ENCODE results near the gene DIS3L2. TPM values are rescaled to one million over a fixed set of nuclear protein-coding genes. Genes with fewer than 3 reads are reported as not detected.
"Not testable (repeated sequence)": the region's sequence is repeated elsewhere in the genome, so short reads cannot be mapped to it uniquely, and the experiment has no call there.

The DIS3L2 gene
- total RNA-seq, 4 donors from 2014 or later = 13.3 to 31.0 (median 23.6) TPM

DNA sequence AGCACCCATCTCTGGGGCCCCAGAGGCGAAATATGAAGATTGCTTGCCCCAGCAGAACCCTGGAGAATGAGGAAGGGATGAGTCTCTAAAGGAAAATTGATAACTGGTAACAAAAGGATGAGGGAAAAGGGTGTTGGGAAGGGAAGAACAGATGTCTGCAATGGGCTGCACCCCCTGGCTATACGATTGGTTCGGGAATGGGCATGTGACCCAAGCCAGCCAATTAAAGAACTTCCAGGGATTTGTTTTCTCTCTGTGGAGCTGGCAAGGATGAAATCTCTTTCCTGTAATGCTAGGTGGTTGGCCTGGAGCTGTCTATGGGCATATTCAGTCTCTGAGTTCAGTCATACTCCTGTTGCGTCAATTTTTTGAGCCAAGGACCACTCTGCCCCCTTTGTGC, 22.5 kb upstream of the DIS3L2 start:
- Histone ChIP-seq H3K27ac (no peak overlapping the region), H3K9me3 (no peaks in the 10 kb centered on the region), H3K27me3 (peaks cover 7% of the 10 kb centered on the region), H3K4me3 (no peak overlapping the region), H3K4me1 (no peaks in the 10 kb centered on the region), H3K36me3 (no peaks in the 10 kb centered on the region)
- no peak for ATAC-seq
- TF ChIP-seq POLR2A (IDR thresholded peaks at IDR 0.05) = no peak
- 93 to 100% methylated on average over 2 to 3 of the region's 4 CpGs for WGBS, 2 donors (ENCODE audit: low coverage in 1 of 2)

GRCh38 chr2:231940795-231941194, 20.7 kb upstream of the DIS3L2 start:
- H3K4me3 ChIP-seq = no peak overlapping the region
- H3K36me3 ChIP-seq = no peaks in the 10 kb centered on the region
- TF ChIP-seq POLR2A (IDR thresholded peaks at IDR 0.05) = no peak
- no peak for TF ChIP-seq EP300 (IDR thresholded peaks at IDR 0.05)
- TF ChIP-seq, protein P1, sequence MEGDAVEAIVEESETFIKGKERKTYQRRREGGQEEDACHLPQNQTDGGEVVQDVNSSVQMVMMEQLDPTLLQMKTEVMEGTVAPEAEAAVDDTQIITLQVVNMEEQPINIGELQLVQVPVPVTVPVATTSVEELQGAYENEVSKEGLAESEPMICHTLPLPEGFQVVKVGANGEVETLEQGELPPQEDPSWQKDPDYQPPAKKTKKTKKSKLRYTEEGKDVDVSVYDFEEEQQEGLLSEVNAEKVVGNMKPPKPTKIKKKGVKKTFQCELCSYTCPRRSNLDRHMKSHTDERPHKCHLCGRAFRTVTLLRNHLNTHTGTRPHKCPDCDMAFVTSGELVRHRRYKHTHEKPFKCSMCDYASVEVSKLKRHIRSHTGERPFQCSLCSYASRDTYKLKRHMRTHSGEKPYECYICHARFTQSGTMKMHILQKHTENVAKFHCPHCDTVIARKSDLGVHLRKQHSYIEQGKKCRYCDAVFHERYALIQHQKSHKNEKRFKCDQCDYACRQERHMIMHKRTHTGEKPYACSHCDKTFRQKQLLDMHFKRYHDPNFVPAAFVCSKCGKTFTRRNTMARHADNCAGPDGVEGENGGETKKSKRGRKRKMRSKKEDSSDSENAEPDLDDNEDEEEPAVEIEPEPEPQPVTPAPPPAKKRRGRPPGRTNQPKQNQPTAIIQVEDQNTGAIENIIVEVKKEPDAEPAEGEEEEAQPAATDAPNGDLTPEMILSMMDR (IDR thresholded peaks at IDR 0.05) = no peak
- TF ChIP-seq POLR2AphosphoS5 (IDR thresholded peaks at IDR 0.05) = no peak
- H3K27me3 ChIP-seq = peaks cover 7% of the 10 kb centered on the region
- no peak overlapping the region for H3K27ac ChIP-seq
- WGBS, 2 donors (ENCODE audit: low coverage in 1 of 2) = 100% methylated on average over 1 of the region's 3 CpGs; no CpG with 5 or more reads in 1 of the 2 donors
- no peaks in the 10 kb centered on the region for H3K4me1 ChIP-seq
- H3K9me3 ChIP-seq = no peaks in the 10 kb centered on the region
- peak; percentile 25 for ATAC-seq

DNA sequence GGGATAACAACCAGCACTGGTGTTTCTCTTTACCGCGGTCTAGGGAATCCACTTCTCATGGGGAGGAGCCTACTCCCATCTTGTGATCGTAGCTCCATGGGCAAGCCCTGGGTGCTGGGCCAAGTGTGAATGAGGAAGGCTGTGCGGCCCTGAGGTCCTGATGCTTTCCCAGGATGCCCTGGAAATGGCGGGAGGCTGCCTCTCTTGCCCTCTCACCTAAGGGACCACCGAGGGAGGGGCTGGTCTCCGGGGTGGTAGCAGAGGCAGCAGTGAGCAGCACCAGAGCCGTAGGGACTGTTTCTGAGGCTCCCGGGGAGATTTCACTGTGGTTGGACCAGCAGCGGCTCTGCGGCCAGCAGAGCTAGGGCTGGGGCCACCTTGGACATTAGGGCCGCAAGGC, 19.8 kb upstream of the DIS3L2 start:
- ATAC-seq = no peak
- Histone ChIP-seq H3K9me3 (no peaks in the 10 kb centered on the region), H3K36me3 (no peaks in the 10 kb centered on the region), H3K27me3 (peaks cover 10% of the 10 kb centered on the region), H3K4me1 (no peaks in the 10 kb centered on the region), H3K27ac (no peak overlapping the region), H3K4me3 (no peak overlapping the region)
- no peak for TF ChIP-seq POLR2A (IDR thresholded peaks at IDR 0.05)
- TF ChIP-seq POLR2AphosphoS5 (IDR thresholded peaks at IDR 0.05) = no peak
- no peak for TF ChIP-seq EP300 (IDR thresholded peaks at IDR 0.05)
- TF ChIP-seq, protein P1 (IDR thresholded peaks at IDR 0.05) = no peak
- WGBS, 2 donors (ENCODE audit: low coverage in 1 of 2) = 95% methylated on average over 4 of the region's 12 CpGs; no CpG with 5 or more reads in 1 of the 2 donors

DNA sequence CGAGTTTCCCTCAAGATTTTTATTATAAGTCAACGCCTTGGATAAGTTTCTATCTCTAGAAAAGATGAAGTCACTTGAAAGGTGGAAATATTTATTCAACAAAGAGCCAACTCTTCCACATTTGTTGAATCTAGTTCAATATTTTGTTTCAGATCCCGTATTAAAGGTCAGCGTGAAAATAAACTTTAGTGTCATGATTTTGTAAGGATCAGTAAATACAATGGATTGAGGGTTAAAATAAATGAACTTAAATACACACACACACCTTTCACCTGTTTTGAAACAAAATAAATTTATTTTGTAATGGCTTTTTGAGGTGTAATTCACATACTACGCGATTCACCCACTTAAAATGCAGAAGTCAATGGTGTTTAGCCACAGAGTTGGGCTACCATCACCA, 19.3 kb upstream of the DIS3L2 start:
- TF ChIP-seq POLR2AphosphoS5 (IDR thresholded peaks at IDR 0.05) (no peak), POLR2A (IDR thresholded peaks at IDR 0.05) (no peak), EP300 (IDR thresholded peaks at IDR 0.05) (no peak)
- TF ChIP-seq, protein P1 (IDR thresholded peaks at IDR 0.05) = no peak
- Histone ChIP-seq H3K27me3 (peaks cover 15% of the 10 kb centered on the region), H3K27ac (no peak overlapping the region), H3K4me3 (no peak overlapping the region), H3K36me3 (no peaks in the 10 kb centered on the region), H3K4me1 (no peaks in the 10 kb centered on the region), H3K9me3 (no peaks in the 10 kb centered on the region)
- ATAC-seq = no peak
- WGBS, 2 donors (ENCODE audit: low coverage in 1 of 2) = 51 to 77% methylated on average over 6 of the region's 6 CpGs

DNA sequence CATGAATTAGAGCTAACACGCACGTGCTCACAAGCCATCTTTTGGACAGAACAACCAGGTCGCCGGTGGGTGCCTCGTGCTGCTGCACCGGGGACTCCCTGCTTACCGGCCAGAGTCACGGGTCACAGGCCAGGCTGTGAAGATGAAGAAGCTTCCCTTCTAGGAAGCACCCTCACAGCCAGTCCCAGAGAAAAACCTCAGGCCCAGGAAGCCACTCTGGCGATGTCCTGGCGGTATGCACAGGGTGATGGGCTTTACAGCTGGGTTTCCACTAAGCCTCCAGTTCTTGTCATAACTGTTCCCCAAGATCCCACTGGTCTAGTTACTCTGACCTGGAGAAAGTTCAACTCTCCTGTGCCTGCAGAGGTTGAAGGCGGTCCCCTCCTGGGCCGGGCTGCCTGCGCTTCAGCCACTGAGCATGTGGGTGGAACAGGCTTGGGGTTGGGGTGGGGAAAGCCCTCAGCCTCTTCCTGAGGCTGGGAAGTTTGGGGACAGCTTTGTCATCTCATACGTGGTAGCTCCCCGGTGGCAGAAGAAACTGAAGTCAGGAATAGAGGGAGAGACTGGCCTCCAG, 15.2 kb upstream of the DIS3L2 start:
- Histone ChIP-seq H3K4me3 (no peak overlapping the region), H3K4me1 (no peaks in the 10 kb centered on the region), H3K27ac (no peak overlapping the region), H3K36me3 (no peaks in the 10 kb centered on the region), H3K9me3 (no peaks in the 10 kb centered on the region), H3K27me3 (peaks cover 12% of the 10 kb centered on the region)
- ATAC-seq = no peak
- no peak for TF ChIP-seq EP300 (IDR thresholded peaks at IDR 0.05)
- TF ChIP-seq, protein P1 (IDR thresholded peaks at IDR 0.05) = no peak
- TF ChIP-seq POLR2AphosphoS5 (IDR thresholded peaks at IDR 0.05) = no peak
- no peak for TF ChIP-seq POLR2A (IDR thresholded peaks at IDR 0.05)
- WGBS, 2 donors (ENCODE audit: low coverage in 1 of 2) = 64 to 87% methylated on average over 2 to 7 of the region's 15 CpGs

DNA sequence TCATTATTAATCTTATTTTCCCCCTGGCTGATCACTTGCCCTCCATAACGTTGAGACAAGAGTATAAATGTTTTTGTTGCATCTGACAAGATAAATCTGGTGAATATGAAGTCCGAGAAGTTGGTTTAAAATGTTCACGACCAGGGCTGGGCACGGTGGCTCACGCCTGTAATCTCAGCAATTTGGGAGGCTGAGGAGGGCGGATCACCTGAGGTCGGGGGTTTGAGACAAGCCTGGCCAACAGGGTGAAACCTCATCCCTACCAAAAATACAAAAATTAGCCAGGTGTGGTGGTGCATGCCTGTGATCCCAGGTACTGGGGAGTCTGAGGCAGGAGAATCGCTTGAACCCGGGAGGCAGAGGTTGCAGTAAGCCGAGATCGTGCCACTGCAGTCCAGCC, 14.4 kb upstream of the DIS3L2 start:
- 47 to 60% methylated on average over 3 to 8 of the region's 11 CpGs for WGBS, 2 donors (ENCODE audit: low coverage in 1 of 2)
- not testable (repeated sequence) for H3K36me3 ChIP-seq, H3K27ac ChIP-seq, ATAC-seq, H3K9me3 ChIP-seq, H3K4me3 ChIP-seq, H3K4me1 ChIP-seq
- H3K27me3 ChIP-seq = peaks cover 12% of the 10 kb centered on the region
